Fibroblast of lung (primary cell): ENCODE data around the gene TOLLIP. TPM values are rescaled to one million over a fixed set of nuclear protein-coding genes. Genes with fewer than 3 reads are reported as not detected.

Experiments
- DNase-seq, 2 donors: peaks; one replicate each; pipeline versions ENCODE4 v3.0.0 to v3.0.0-alpha.2; 2010; ENCODE audit warnings: low read depth in 2 of 2
- H2AFZ ChIP-seq: 2 replicates; pipeline ENCODE4 v1.5.1; 2012; ENCODE audit warnings: low read length, control low read depth, inconsistent platforms
- H3K27ac ChIP-seq: 2 replicates; pipeline ENCODE4 v1.5.1; 2011; ENCODE audit warnings: low read length, control low read depth; ENCODE audit not compliant: insufficient read depth
- H3K27me3 ChIP-seq: 2 replicates; pipeline ENCODE4 v1.5.1; 2011; ENCODE audit warnings: mild to moderate bottlenecking, low read length; ENCODE audit not compliant: control insufficient read depth, insufficient read depth
- H3K36me3 ChIP-seq: 2 replicates; pipeline ENCODE4 v1.5.1; 2011; ENCODE audit warnings: low read length; ENCODE audit not compliant: control insufficient read depth, insufficient read depth
- H3K4me1 ChIP-seq: 2 replicates; pipeline ENCODE4 v1.5.1; 2011; ENCODE audit warnings: low read length; ENCODE audit not compliant: control insufficient read depth, insufficient read depth; ENCODE audit errors: extremely low read depth
- H3K4me2 ChIP-seq: 2 replicates; pipeline ENCODE4 v1.5.1; 2011; ENCODE audit warnings: low read length, control low read depth; ENCODE audit not compliant: insufficient read depth; ENCODE audit errors: extremely low read depth
- H3K4me3 ChIP-seq, 4 experiments: fragments of 200-600 bp in 1 of 4; sonication (generic) in 1 of 4; replicated peaks in 1 of 4; 2 replicates each; pipeline ENCODE4 v1.5.1; 2011 to 2016; ENCODE audit warnings: low read length in 4 of 4, low read depth in 3 of 4, mild to moderate bottlenecking in 3 of 4, control low read depth in 2 of 4, inconsistent platforms in 1 of 4, mixed read lengths in 1 of 4; ENCODE audit not compliant: insufficient read depth in 1 of 4; ENCODE audit errors: control extremely low read depth in 1 of 4
- H3K79me2 ChIP-seq: 2 replicates; pipeline ENCODE4 v1.5.1; 2012; ENCODE audit warnings: mild to moderate bottlenecking, low read length, inconsistent platforms; ENCODE audit not compliant: control insufficient read depth, insufficient read depth
- H3K9ac ChIP-seq: 2 replicates; pipeline ENCODE4 v1.5.1; 2011; ENCODE audit warnings: mild to moderate bottlenecking, low read length, control low read depth; ENCODE audit not compliant: insufficient read depth
- H3K9me3 ChIP-seq: 2 replicates; pipeline ENCODE4 v1.5.1; 2012; ENCODE audit warnings: low read depth, low read length; ENCODE audit not compliant: control insufficient read depth, insufficient read depth
- H4K20me1 ChIP-seq: 2 replicates; pipeline ENCODE4 v1.5.1; 2011; ENCODE audit warnings: low read length; ENCODE audit not compliant: control insufficient read depth, insufficient read depth; ENCODE audit errors: extremely low read depth
- CTCF ChIP-seq, 2 donors: IDR thresholded peaks in 1 of 2; conservative IDR thresholded peaks in 1 of 2; 1 replicate in 1 of 2; 2 replicates in 1 of 2; pipeline ENCODE4 v1.5.1; 2011 to 2012; ENCODE audit warnings: low read length in 2 of 2, control low read depth in 1 of 2, inconsistent platforms in 1 of 2, low read depth in 1 of 2, mild to moderate bottlenecking in 1 of 2
- EZH2 ChIP-seq: IDR thresholded peaks from 2 replicates; pipeline ENCODE4 v1.5.1; 2012; ENCODE audit warnings: low read length, control low read depth, mild to moderate bottlenecking; ENCODE audit errors: missing control alignments
- polyA plus RNA-seq, 2 donors: library from polyadenylated mRNA; depleted of rRNA in 1 of 2; stranded (reverse) in 1 of 2; unstranded in 1 of 2; fragments of >200 nt; gene quantifications; 2 replicates each; pipeline ENCODE4 v1.2.1, GENCODE V29; 2011 to 2012; ENCODE audit warnings: missing spikeins in 1 of 2
- total RNA-seq: library from RNA; depleted of rRNA; stranded (reverse); fragments of >200 nt; gene quantifications from 2 replicates; pipeline ENCODE4 v1.2.1, GENCODE V29; 2014

The TOLLIP gene
- total and polyA plus RNA-seq, 2 donors (not counting 1 experiment from before 2014, with no cell fraction given): 28.4 to 34.6 TPM

- Histone ChIP-seq H3K36me3 (peaks cover 20% of the 10 kb centered on the region), H3K79me2 (no peaks in the 10 kb centered on the region), H2AFZ (no peak overlapping the region), H3K4me1 (no peaks in the 10 kb centered on the region), H3K27ac (no peak overlapping the region), H3K4me2 (no peak overlapping the region), H3K27me3 (no peaks in the 10 kb centered on the region), H3K9me3 (no peaks in the 10 kb centered on the region), H3K4me3 (no peak overlapping the region), H4K20me1 (no peaks in the 10 kb centered on the region), H3K9ac (no peak overlapping the region)
- TF ChIP-seq CTCF (conservative IDR thresholded peaks at IDR 0.05 in 1 of 2, IDR thresholded peaks at IDR 0.05 in 1 of 2; ENCODE audit: low read depth in 1 of 2, low read length in 2 of 2): no peak
- TF ChIP-seq EZH2: no peak
- no peak for DNase-seq
These were observed 29.8 kb downstream of the TOLLIP start for GRCh38 chr11:1279674-1280055.

- Histone ChIP-seq H3K9ac (no peak overlapping the region), H3K4me3 (no peak overlapping the region), H4K20me1 (no peaks in the 10 kb centered on the region), H2AFZ (no peak overlapping the region), H3K27ac (no peak overlapping the region), H3K4me2 (no peak overlapping the region), H3K36me3 (peaks cover 20% of the 10 kb centered on the region), H3K9me3 (no peaks in the 10 kb centered on the region), H3K4me1 (no peaks in the 10 kb centered on the region), H3K27me3 (no peaks in the 10 kb centered on the region), H3K79me2 (no peaks in the 10 kb centered on the region)
- TF ChIP-seq EZH2 (no peak), CTCF (conservative IDR thresholded peaks at IDR 0.05 in 1 of 2, IDR thresholded peaks at IDR 0.05 in 1 of 2; ENCODE audit: low read depth in 1 of 2, low read length in 2 of 2) (no peak)
- no peak for DNase-seq
These were observed 30.4 kb downstream of the TOLLIP start for GRCh38 chr11:1278766-1279673.

- peaks cover 18% of the 10 kb centered on the region for H3K36me3 ChIP-seq
- H2AFZ ChIP-seq: no peak overlapping the region
- no peaks in the 10 kb centered on the region for H3K9me3 ChIP-seq
- no peak overlapping the region for H3K4me3 ChIP-seq
- H3K27ac ChIP-seq: no peak overlapping the region
- H4K20me1 ChIP-seq: no peaks in the 10 kb centered on the region
- H3K4me1 ChIP-seq: no peaks in the 10 kb centered on the region
- no peak for DNase-seq
- no peak overlapping the region for H3K9ac ChIP-seq
- H3K27me3 ChIP-seq: no peaks in the 10 kb centered on the region
- no peaks in the 10 kb centered on the region for H3K79me2 ChIP-seq
- H3K4me2 ChIP-seq: no peak overlapping the region
- TF ChIP-seq CTCF (conservative IDR thresholded peaks at IDR 0.05 in 1 of 2, IDR thresholded peaks at IDR 0.05 in 1 of 2; ENCODE audit: low read depth in 1 of 2, low read length in 2 of 2): no peak
- no peak for TF ChIP-seq EZH2
These were observed 31.4 kb downstream of the TOLLIP start for GRCh38 chr11:1277936-1278512.
